ENCODE data around the gene MAP6D1.

MAP6D1 gene

GRCh38 chr3:183822631-183823030, 2.7 kb downstream of the MAP6D1 start:
- DNase-seq = no peak

DNA sequence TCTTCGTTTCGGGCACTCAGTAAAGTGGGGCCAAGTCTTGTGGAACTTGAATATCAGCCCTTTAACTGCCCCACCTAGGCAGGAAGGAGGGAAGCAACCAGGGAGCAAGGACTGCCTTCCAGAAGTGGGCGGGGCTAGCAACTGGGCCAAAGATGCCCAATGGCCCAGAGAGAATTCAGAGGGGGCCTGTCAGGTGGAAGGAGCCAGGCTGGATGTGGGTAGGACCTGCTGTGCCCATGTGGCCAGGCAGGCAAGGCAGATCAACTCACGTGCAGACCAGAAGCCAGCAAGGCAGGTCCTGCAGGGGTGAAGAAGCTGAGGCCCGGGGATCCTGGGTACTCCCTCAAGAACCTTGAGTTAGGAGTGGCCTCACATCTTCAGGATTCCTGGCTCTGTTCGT, 5.5 kb downstream of the MAP6D1 start:
- DNase-seq = no peak

DNA sequence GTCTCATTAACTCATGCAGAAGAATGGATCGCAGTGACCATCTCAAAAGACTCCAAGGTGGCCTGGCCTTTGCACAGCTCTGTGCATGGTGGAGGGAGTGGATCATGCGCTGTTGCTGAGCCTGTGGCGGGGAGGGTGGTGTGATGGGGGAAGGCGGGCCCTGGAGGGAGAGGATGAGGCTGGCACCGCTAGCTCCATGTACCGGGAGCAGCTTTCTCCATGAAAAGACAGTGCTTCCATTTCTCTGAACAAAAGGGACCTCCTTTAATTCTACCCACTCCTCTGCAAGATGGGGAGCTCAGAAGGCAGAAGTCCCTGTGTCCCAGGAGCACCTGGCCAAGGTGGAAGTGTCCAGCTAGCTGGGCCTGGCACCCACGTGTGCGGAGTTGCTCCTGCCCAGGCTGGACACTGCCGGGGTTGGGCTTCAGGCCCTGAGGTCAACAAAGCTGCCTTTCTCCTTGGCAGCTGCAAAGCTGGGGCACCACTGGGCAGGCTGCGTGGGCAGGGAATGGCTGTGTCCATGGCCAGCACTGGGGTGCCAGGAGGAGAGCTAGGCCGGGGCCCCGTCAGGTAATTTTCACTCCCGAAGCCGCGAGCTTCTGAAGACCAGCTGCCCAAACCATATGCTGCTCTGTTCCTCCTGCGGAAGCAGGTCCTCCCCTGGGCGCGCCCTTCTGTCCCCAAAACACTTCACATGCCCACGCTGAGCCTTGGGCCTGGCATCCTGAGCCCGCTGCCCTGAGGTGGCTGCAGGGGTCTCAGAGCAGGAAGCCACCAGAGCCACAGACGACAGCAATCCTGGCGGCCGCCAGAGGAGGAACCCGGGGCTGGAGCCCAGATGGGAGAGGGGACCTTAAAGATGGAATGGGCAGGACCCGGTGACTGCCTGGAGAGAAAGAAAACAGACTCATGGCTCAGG, 6.4 kb downstream of the MAP6D1 start:
- DNase-seq = no peak

- no peak for DNase-seq
Measured at GRCh38 chr3:183818041-183818620, 7.2 kb downstream of the MAP6D1 start.

- DNase-seq = no peak
Measured at GRCh38 chr3:183817639-183818038, 7.7 kb downstream of the MAP6D1 start.

DNA sequence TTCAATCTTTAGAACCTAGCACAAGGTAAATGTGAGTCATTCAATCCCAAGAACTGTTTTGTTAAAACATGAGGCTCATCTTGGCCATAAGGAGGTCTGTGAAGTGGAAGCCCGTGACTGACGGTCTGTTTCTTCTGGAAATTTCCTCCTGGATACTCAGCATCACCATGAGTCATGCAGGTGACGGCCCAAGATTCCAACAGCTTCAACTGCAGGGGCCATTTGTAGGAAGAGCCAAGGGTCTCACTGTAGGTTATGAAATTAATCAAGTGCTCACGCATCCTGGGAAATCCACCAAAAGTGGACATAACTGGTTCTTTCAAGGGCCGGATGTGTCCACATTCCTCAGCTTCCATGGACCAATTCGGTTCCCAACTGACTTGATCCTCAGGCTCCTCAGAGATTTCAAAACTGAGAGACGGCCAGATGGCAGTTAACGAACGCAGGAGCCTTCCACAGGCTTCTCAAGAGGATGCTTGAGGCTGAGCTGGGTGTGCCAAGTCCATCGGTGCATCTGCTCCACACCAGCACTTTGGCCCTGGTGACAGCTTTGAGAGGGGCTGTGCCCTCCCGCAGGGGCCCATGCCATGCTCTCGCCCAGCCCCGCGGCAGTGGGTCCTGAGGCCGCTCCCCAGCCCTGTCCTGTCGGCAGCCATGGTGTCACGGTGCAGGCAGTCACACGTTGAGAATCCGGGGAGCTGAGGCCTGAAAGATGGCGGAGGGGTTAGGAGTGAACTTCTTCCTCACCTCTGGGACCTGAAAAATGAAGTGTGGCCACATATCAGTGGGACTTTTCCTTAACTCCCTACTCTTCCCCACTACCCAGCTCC, 8.5 kb downstream of the MAP6D1 start:
- DNase-seq = no peak

DNA sequence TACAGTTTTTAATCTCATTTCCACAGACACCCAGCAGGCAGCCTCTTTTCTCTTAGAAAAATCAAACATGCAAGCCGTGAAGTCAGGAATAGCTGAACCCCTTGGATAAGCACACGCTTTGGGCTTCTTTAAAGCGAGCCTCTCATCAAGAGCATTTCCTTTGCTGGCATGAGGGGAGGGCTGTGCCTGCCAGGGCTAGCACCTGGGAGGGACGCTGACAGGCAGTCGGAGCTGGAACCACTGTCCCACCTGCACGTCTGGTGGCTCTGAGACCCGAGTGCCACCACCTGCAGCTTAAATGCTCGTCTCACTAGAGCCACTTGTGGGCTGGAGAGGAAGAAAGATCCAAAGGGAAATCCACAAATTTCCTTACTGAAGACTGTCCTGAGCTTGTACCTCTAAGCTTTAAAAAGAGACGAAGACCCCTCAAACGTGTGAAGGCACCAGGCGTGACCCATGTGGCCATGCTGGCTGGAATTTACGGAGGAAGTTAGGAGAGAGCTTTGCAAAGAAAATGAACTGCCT, 9.4 kb downstream of the MAP6D1 start:
- no peak for DNase-seq

DNA sequence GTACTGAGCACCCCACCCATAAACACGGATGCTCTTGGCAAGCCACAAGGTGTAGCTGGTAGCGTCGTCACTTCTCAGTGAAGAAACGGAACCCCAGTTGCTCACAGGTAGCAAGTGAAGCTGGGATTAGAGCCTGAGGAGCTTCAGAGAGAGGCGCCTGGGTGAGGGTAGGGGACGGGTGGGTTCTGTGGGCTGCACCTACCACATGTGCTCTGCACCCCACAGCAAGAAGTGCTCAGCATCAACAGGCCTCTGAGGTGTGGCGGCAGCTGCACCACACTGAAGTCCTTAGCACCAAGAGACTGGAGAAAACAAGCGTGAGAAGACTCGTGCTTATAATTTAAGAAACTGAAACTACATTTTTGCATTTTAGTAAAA, 9.8 kb downstream of the MAP6D1 start:
- DNase-seq = no peak

GRCh38 chr3:183814240-183814639, 11.1 kb downstream of the MAP6D1 start:
- no peak for DNase-seq

DNA sequence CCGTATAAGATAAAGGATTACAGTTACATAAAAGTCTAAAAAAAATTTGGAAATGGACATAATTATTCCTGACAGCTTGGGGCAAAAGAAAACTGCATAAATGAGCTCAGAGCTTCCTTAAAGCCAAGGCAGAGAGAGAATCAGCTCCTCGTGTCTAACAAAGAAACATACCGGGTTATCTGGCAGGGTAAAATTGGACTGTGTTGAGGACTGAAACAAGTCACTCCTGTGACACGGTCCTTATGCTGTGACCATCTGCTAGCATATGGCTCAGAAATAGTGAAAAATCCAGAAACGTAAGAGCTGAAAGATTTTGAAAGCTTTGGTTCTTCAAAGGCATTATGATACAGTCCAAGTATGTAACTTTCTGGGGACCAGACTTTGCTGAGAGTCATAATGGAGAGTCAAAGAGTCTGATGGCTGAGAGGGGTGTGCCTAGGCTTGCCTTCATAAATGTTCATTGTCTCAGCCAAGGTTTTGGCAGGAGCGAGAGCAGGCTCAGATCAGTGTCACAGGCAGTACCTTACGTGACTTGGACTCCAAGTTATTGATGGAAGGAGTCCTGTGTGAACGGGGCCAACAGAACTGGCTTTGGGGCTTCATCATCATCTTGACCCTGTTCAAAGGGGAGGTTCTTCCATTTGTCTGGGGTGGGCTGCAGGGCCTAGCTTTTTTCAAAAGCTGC, 12.5 kb downstream of the MAP6D1 start:
- DNase-seq = no peak

DNA sequence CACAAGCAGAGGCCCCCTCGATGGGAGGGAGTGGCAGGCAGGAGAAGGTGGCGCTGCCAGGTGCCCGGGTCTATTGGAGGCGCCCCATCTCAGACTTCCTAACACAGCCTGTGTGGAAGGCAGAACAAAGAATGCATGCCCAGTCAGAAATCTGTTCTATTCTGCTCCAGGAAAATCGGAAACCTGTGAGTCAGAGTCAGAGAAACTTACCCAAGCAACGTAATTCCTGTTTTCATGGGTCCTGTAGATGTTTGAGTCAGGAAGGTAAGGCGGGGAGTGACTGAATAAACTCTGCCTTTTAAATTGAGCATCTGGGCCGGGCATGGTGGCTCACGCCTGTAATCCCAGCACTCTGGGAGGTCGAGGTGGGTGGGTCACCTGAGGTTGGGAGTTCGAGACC, 13.7 kb downstream of the MAP6D1 start:
- no peak for DNase-seq

GRCh38 chr3:183810643-183811594, 14.5 kb downstream of the MAP6D1 start:
- DNase-seq = no peak

DNA sequence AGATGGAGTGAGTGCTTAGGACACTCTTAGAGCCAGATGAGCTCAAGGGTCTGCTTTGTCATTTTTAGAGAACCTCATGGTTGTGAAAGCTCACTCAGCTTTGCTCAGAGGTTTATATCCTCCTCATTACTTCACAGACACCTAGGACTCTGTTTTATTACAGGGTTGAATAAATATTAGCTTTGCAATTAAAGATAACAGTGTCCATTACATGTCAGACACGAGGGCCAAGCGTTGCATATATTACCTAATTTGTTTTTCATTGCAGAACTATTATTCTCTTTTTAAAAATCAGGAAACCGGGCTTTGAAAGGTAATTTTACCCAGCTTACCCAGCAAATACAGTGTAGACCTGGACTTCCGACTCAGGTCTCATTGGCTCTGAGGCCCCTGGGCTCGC, 16.1 kb downstream of the MAP6D1 start:
- DNase-seq = no peak

GRCh38 chr3:183808355-183808754, 17.0 kb downstream of the MAP6D1 start:
- DNase-seq = no peak

- no peak for DNase-seq
Measured at GRCh38 chr3:183807881-183808280, 17.5 kb downstream of the MAP6D1 start.

DNA sequence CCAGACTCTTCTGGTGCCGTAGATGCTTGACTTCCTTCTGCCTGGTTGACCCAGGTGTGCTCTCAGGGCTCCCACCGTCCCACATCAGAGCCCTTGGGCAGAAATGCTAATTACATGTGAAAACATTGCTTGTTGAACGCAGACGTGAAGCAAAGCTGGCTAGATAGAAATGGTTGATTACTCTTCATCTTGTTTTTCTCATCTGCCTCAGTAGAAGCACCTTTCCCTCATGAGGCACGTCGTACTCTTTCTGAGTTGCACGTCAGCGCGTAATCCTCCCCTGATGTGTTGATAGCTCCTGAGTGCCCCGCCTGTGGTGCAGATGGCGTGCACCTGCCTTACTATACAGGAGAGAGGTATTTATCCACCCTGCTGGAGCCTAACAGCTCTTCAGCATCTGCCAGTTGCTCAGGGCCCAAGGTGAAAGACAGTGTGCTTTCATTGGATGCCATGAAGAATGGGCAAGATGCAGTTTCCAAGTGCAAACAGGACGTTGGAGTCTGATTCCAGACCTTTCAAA, 18.1 kb downstream of the MAP6D1 start:
- no peak for DNase-seq

DNA sequence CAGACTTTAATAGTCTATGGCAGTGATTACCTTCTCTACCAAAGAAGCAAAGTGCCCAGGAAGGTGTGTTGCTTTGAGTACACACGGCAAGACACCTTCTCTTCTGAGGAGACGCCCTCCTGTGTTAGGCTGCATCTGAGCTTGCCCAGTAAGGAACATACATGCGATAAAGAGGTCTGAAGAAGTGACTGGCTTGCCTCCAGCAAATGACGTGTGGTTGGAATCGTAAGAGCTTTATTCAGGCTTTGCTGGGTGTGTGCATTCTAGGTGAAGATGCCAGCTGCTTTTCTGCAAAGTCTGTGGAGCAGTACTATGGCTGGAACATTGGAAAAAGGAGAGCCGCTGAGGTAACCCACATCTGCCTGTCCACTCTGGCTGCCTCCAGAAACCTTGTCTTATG, 22.4 kb downstream of the MAP6D1 start:
- DNase-seq = no peak

GRCh38 chr3:183801601-183802000, 23.8 kb downstream of the MAP6D1 start:
- DNase-seq = no peak

DNA sequence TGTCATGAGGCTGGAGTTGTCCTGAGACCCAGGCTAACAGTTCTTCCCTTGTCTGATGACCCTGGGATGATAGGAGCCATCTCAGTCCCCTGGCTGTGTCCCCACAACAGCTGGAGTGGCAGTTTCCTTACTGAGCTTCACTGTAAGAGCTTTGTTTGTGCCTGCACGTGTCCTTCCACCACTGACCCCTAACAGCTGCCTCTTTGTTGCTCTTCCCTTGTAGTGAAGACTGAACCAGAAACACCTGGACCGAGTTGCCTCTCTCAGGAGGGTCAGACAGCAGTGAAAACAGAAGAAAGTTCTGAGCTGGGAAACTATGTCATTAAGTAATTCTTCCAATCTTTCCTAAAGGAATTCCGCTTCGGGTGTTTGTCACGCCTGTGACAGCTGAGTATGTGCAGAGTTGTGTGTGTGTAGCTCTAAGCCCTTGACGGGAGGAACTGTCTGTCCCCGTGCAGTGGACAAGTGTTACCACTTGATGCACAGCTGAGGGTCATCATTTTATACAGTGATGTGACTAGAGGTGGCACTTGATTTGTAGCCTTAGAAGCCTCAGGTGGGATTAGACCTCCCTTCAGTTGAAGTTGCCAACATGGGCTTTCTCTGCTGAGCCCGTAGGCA, 25.0 kb downstream of the MAP6D1 start:
- DNase-seq = no peak

GRCh38 chr3:183799461-183799860, 25.9 kb downstream of the MAP6D1 start:
- no peak for DNase-seq

DNA sequence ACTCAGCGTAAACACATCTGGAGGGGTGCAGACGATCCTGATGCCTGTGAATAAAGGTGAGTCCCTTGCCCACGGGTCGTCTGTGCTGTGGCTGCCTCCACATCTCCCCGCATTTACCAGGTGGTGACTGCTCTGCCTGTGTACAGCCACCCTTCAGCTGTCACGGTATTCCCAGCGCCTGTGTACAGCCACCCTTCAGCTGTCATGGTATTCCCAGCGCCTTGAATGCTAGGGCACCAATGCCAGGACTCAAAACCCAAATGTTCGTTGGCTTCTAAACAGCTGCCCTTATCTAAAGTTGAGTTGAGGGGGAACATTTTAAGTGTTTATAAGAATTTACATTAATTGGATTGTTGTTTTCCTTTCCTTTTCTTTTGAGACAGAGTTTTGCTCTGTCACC, 27.4 kb downstream of the MAP6D1 start:
- no peak for DNase-seq

All from AML-193 (cell line).